Esophagus squamous epithelium (tissue), 5 donors: ENCODE measurements around the gene QARS1. TPM values are rescaled to one million over a fixed set of nuclear protein-coding genes. Genes with fewer than 3 reads are reported as not detected.

ENCODE experiments used
- DNase-seq: peaks from one replicate; lab custom pipeline; 2025; lab: John Stamatoyannopoulos, UW
- H3K27ac ChIP-seq, 4 donors: fragments of 200-600 bp; sonication (generic); one replicate each; pipeline ENCODE4 v1.5.1; 2016 to 2019; ENCODE audit warnings: mild to moderate bottlenecking in 1 of 4
- H3K27me3 ChIP-seq, 4 donors: fragments of 200-600 bp; sonication (generic); 1 replicate in 3 of 4; 2 replicates in 1 of 4; pipeline versions ENCODE4 v1.5.1 to v1.6.0; 2017 to 2021; ENCODE audit warnings: antibody characterized with exemption in 1 of 4
- H3K36me3 ChIP-seq, 3 donors: fragments of 200-600 bp; sonication (generic); one replicate each; pipeline ENCODE4 v1.5.1; 2016 to 2019
- H3K4me1 ChIP-seq, 3 donors: fragments of 200-600 bp; sonication (generic); one replicate each; pipeline ENCODE4 v1.5.1; 2017 to 2019
- H3K4me3 ChIP-seq, 4 donors: fragments of 200-600 bp; sonication (generic); 1 replicate in 3 of 4; 2 replicates in 1 of 4; pipeline ENCODE4 v1.5.1; 2016 to 2019; ENCODE audit warnings: mild to moderate bottlenecking in 2 of 4, moderate library complexity in 1 of 4
- H3K9me3 ChIP-seq, 3 donors: fragments of 200-600 bp; sonication (generic); one replicate each; pipeline ENCODE4 v1.5.1; 2016 to 2019
- CTCF ChIP-seq, 6 experiments: fragments of 450-650 bp in 4 of 6; fragments of 200-600 bp in 2 of 6; sonication (generic) in 2 of 6; IDR thresholded peaks; one replicate each; pipeline ENCODE4 v1.5.1; 2016 to 2019; ENCODE audit warnings: antibody characterized with exemption in 6 of 6, mild to moderate bottlenecking in 4 of 6, moderate library complexity in 4 of 6
- POLR2A ChIP-seq, 4 donors: fragments of 450-650 bp; IDR thresholded peaks; one replicate each; pipeline ENCODE4 v1.6.1; 2017; ENCODE audit warnings: antibody characterized with exemption in 4 of 4, mild to moderate bottlenecking in 4 of 4, moderate library complexity in 3 of 4
- WGBS, 2 donors: methylation state at CpG; one replicate each; pipeline ENCODE4 v1.1.5; 2018; 5-methylcytosine and 5-hydroxymethylcytosine counted together
- intact Hi-C: fragments of 100-400 bp; cut with DNase I; formaldehyde crosslinking; loops from one replicate; pipeline ENCODE4 v1.15.0; 2022
- total RNA-seq, 4 donors: library from RNA; depleted of rRNA; stranded (reverse); fragments of >200 nt; gene quantifications; one replicate each; pipeline ENCODE4 v1.1.0, GENCODE V29; 2016
- donor health status: DM: yes; HTN: yes; CAD: no.

QARS1 gene
- total RNA-seq, 4 donors from 2014 or later: 236 to 290 (median 265) TPM

GRCh38 chr3:49081429-49081828, 23.1 kb downstream of the QARS1 start:
- peaks cover 4 to 30% (median 9%) of the 10 kb centered on the region in 3 donors for H3K36me3 ChIP-seq
- WGBS, 2 donors: 58 to 60% methylated on average over 8 of the region's 8 CpGs
- H3K9me3 ChIP-seq: no peaks in the 10 kb centered on the region
- H3K27me3 ChIP-seq: no peaks in the 10 kb centered on the region
- intact Hi-C loops: no loop called here
- no peak for DNase-seq
- H3K4me3 ChIP-seq: no peak overlapping the region
- H3K4me1 ChIP-seq: peaks cover 7 to 51% (median 14%) of the 10 kb centered on the region in 3 donors
- peak overlapping the region in 3 of 4 donors; percentile 59 to 77 (median 71) for H3K27ac ChIP-seq
- TF ChIP-seq CTCF (IDR thresholded peaks at IDR 0.05): no peak
- no peak for TF ChIP-seq POLR2A (IDR thresholded peaks at IDR 0.05)

- H3K27ac ChIP-seq: no peak overlapping the region
- no peak for DNase-seq
- peaks cover 13 to 48% (median 29%) of the 10 kb centered on the region in 3 donors for H3K36me3 ChIP-seq
- H3K9me3 ChIP-seq: no peaks in the 10 kb centered on the region
- H3K4me3 ChIP-seq: no peak overlapping the region
- TF ChIP-seq POLR2A (IDR thresholded peaks at IDR 0.05): no peak
- TF ChIP-seq CTCF (IDR thresholded peaks at IDR 0.05): no peak
- H3K27me3 ChIP-seq: no peaks in the 10 kb centered on the region
- H3K4me1 ChIP-seq: peaks cover 7 to 32% (median 10%) of the 10 kb centered on the region in 3 donors
- intact Hi-C loops: no loop called here
- 93% methylated on average over 2 of the region's 2 CpGs for WGBS, 2 donors
Observed at GRCh38 chr3:49079270-49079669, 25.3 kb downstream of the QARS1 start.

GRCh38 chr3:49076646-49077045, 27.9 kb downstream of the QARS1 start:
- no peak overlapping the region for H3K27ac ChIP-seq
- H3K4me3 ChIP-seq: no peak overlapping the region
- peaks cover 2 to 22% (median 8%) of the 10 kb centered on the region in 3 donors for H3K4me1 ChIP-seq
- TF ChIP-seq POLR2A (IDR thresholded peaks at IDR 0.05): no peak
- TF ChIP-seq CTCF (IDR thresholded peaks at IDR 0.05): no peak
- no peak for DNase-seq
- peaks cover 13 to 72% (median 53%) of the 10 kb centered on the region in 3 donors for H3K36me3 ChIP-seq
- intact Hi-C loops: no loop called here
- no peaks in the 10 kb centered on the region for H3K27me3 ChIP-seq
- WGBS, 2 donors: 79 to 98% methylated on average over 4 of the region's 4 CpGs
- H3K9me3 ChIP-seq: no peaks in the 10 kb centered on the region

GRCh38 chr3:49076116-49076515, 28.4 kb downstream of the QARS1 start:
- intact Hi-C loops: no loop called here
- Histone ChIP-seq H3K9me3 (no peaks in the 10 kb centered on the region), H3K36me3 (peaks cover 13 to 78% (median 58%) of the 10 kb centered on the region in 3 donors), H3K4me1 (peaks cover 0 to 17% (median 3%) of the 10 kb centered on the region in 3 donors), H3K4me3 (no peak overlapping the region), H3K27ac (no peak overlapping the region), H3K27me3 (no peaks in the 10 kb centered on the region)
- no peak for DNase-seq
- no peak for TF ChIP-seq POLR2A (IDR thresholded peaks at IDR 0.05)
- TF ChIP-seq CTCF (IDR thresholded peaks at IDR 0.05): no peak
- 90 to 96% methylated on average over 13 of the region's 13 CpGs for WGBS, 2 donors

GRCh38 chr3:49058011-49058410, 46.5 kb downstream of the QARS1 start:
- H3K4me3 ChIP-seq: no peak overlapping the region
- H3K9me3 ChIP-seq: no peaks in the 10 kb centered on the region
- H3K27me3 ChIP-seq: no peaks in the 10 kb centered on the region
- DNase-seq: no peak
- no peak overlapping the region for H3K27ac ChIP-seq
- intact Hi-C loops: no loop called here
- peaks cover 22 to 100% (median 31%) of the 10 kb centered on the region in 3 donors for H3K36me3 ChIP-seq
- TF ChIP-seq POLR2A (IDR thresholded peaks at IDR 0.05) (no peak), CTCF (IDR thresholded peaks at IDR 0.05) (no peak)
- H3K4me1 ChIP-seq: no peaks in the 10 kb centered on the region
- whole genome bisulfite sequencing, 2 donors: 85 to 93% methylated on average over 7 of the region's 7 CpGs
